HCT116 (cell line): ENCODE measurements around the gene TMEM209.

Experiments
- CBX3 ChIP-seq: IDR thresholded peaks from 2 replicates; pipeline ENCODE4 v1.6.1; 2012; ENCODE audit warnings: low read depth
- CEBPB ChIP-seq: IDR thresholded peaks from 2 replicates; pipeline ENCODE4 v1.6.1; 2012; ENCODE audit warnings: low read depth
- EZH2 ChIP-seq: fragments of 200-600 bp; sonication (generic); IDR thresholded peaks from 2 replicates; pipeline ENCODE4 v1.6.1; 2017; ENCODE audit warnings: antibody characterized with exemption, mixed run types
- EZH2phosphoT487 ChIP-seq: fragments of 200-600 bp; IDR thresholded peaks from 2 replicates; pipeline ENCODE4 v1.6.1; 2018; ENCODE audit warnings: antibody characterized with exemption, borderline replicate concordance
- POLR2A ChIP-seq: IDR thresholded peaks from 2 replicates; pipeline ENCODE4 v1.7.0; 2011; ENCODE audit warnings: borderline replicate concordance; ENCODE audit not compliant: insufficient read depth, insufficient read length; ENCODE audit errors: extremely low read depth
- POLR2AphosphoS5 ChIP-seq: IDR thresholded peaks from 2 replicates; pipeline ENCODE4 v1.6.1; 2011; ENCODE audit warnings: mild to moderate bottlenecking, low read depth, low read length, moderate library complexity
- RAD21 ChIP-seq: IDR thresholded peaks from 2 replicates; pipeline ENCODE4 v1.6.1; 2012; ENCODE audit warnings: low read depth, mild to moderate bottlenecking
- SIN3A ChIP-seq: IDR thresholded peaks from 2 replicates; pipeline ENCODE4 v1.6.1; 2012; ENCODE audit warnings: low read depth
- SP1 ChIP-seq: IDR thresholded peaks from 2 replicates; pipeline ENCODE4 v1.6.1; 2012; ENCODE audit warnings: low read depth
- TCF7L2 ChIP-seq: IDR thresholded peaks from 2 replicates; pipeline ENCODE4 v1.7.0; 2011; ENCODE audit warnings: borderline replicate concordance, inconsistent platforms; ENCODE audit not compliant: insufficient read depth, insufficient read length; ENCODE audit errors: extremely low read depth
- ZNF274 ChIP-seq: fragments of 200-500 bp; sonication (Bioruptor generic); IDR thresholded peaks from 2 replicates; pipeline ENCODE4 v1.6.1; 2014; ENCODE audit warnings: mild to moderate bottlenecking, low read depth, low read length, inconsistent platforms
- TF ChIP-seq, protein P1 (sequence below), 3 experiments: fragments of 200-600 bp in 1 of 3; sonication (generic) in 1 of 3; IDR thresholded peaks in 2 of 3; conservative IDR thresholded peaks in 1 of 3; 2 replicates each; pipeline ENCODE4 v1.5.1; 2012 to 2017; ENCODE audit warnings: low read depth in 2 of 3, low read length in 2 of 3, antibody characterized with exemption in 1 of 3, borderline replicate concordance in 1 of 3, control low read depth in 1 of 3, mild to moderate bottlenecking in 1 of 3, mixed read lengths in 1 of 3, mixed run types in 1 of 3, moderate library complexity in 1 of 3; ENCODE audit not compliant: insufficient read depth in 1 of 3
- TF ChIP-seq, protein P2 (sequence below): IDR thresholded peaks from 2 replicates; pipeline ENCODE4 v1.6.1; 2012; ENCODE audit warnings: low read depth

DNA sequence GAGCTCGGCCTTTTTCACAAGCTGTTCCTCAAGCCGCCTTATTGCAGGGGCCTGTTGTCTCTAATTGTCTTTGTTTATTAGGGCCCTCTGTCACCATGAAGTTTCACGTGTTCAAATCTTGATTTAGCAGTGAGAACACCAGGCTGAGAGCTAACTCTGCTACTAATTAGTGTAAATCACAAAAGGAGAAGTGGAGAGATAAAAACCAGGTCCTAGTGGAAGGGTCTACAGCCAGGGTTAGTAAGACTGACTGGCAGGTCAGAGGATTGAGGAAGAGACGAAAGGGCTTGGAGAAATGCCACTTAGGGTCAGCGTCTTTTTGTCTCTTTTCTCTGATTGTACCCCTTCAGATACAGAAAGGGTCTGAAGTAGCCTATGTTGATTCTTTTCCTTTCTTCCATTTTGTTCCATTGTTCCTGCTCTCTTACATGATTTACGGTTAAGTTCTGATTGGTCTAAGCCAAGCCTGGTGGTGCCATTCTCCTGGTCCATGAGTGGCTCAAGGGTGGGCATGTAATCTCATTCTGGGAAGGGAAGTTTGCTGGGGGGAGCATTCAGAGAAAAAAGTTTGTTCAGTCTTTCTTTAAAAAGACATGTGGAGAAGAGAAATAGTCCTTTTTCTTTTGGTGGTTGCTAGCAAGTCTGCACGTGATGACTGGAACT is 23.8 kb upstream of the TMEM209 start:
- TF ChIP-seq EZH2phosphoT487 (no peak), ZNF274 (no peak), POLR2AphosphoS5 (no peak), EZH2 (no peak), POLR2A (no peak), RAD21 (no peak), TCF7L2 (no peak), SIN3A (no peak), CBX3 (no peak), SP1 (no peak), CEBPB (no peak)
- TF ChIP-seq, protein P1, sequence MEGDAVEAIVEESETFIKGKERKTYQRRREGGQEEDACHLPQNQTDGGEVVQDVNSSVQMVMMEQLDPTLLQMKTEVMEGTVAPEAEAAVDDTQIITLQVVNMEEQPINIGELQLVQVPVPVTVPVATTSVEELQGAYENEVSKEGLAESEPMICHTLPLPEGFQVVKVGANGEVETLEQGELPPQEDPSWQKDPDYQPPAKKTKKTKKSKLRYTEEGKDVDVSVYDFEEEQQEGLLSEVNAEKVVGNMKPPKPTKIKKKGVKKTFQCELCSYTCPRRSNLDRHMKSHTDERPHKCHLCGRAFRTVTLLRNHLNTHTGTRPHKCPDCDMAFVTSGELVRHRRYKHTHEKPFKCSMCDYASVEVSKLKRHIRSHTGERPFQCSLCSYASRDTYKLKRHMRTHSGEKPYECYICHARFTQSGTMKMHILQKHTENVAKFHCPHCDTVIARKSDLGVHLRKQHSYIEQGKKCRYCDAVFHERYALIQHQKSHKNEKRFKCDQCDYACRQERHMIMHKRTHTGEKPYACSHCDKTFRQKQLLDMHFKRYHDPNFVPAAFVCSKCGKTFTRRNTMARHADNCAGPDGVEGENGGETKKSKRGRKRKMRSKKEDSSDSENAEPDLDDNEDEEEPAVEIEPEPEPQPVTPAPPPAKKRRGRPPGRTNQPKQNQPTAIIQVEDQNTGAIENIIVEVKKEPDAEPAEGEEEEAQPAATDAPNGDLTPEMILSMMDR (IDR thresholded peaks at IDR 0.05 in 2 of 3, conservative IDR thresholded peaks at IDR 0.05 in 1 of 3; ENCODE audit: borderline replicate concordance in 1 of 3, insufficient read depth in 1 of 3, low read depth in 2 of 3, low read length in 2 of 3), result no peak
- TF ChIP-seq, protein P2, sequence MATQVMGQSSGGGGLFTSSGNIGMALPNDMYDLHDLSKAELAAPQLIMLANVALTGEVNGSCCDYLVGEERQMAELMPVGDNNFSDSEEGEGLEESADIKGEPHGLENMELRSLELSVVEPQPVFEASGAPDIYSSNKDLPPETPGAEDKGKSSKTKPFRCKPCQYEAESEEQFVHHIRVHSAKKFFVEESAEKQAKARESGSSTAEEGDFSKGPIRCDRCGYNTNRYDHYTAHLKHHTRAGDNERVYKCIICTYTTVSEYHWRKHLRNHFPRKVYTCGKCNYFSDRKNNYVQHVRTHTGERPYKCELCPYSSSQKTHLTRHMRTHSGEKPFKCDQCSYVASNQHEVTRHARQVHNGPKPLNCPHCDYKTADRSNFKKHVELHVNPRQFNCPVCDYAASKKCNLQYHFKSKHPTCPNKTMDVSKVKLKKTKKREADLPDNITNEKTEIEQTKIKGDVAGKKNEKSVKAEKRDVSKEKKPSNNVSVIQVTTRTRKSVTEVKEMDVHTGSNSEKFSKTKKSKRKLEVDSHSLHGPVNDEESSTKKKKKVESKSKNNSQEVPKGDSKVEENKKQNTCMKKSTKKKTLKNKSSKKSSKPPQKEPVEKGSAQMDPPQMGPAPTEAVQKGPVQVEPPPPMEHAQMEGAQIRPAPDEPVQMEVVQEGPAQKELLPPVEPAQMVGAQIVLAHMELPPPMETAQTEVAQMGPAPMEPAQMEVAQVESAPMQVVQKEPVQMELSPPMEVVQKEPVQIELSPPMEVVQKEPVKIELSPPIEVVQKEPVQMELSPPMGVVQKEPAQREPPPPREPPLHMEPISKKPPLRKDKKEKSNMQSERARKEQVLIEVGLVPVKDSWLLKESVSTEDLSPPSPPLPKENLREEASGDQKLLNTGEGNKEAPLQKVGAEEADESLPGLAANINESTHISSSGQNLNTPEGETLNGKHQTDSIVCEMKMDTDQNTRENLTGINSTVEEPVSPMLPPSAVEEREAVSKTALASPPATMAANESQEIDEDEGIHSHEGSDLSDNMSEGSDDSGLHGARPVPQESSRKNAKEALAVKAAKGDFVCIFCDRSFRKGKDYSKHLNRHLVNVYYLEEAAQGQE, result no peak
